Kidney (tissue), 14 donors: ENCODE results near the gene MINDY4B. TPM values are rescaled to one million over a fixed set of nuclear protein-coding genes. Genes with fewer than 3 reads are reported as not detected.

Experiments used
- DNase-seq, 5 donors: peaks; one replicate each; pipeline ENCODE4 v3.0.0-alpha.2; 2013 to 2020
- FAIRE-seq: peaks from 2 replicates; lab custom pipeline; 2012; peaks lifted over from hg19 to GRCh38; lab: Jason Lieb, UNC
- H3K27ac ChIP-seq, 2 donors: one replicate each; pipeline ENCODE4 v1.7.0; 2013; ENCODE audit warnings: low read depth in 2 of 2, low read length in 2 of 2, inconsistent platforms in 1 of 2
- H3K27me3 ChIP-seq: one replicate; pipeline ENCODE4 v1.7.1; 2013; ENCODE audit warnings: low read length, inconsistent platforms; ENCODE audit not compliant: control insufficient read depth, insufficient read depth
- H3K36me3 ChIP-seq, 3 donors: one replicate each; pipeline versions ENCODE4 v1.7.0 to v1.7.1; 2013; ENCODE audit warnings: low read length in 3 of 3, control low read depth in 1 of 3, inconsistent platforms in 1 of 3; ENCODE audit not compliant: insufficient read depth in 3 of 3, control insufficient read depth in 2 of 3
- H3K4me1 ChIP-seq, 3 donors: one replicate each; pipeline versions ENCODE4 v1.7.0 to v1.7.1; 2013; ENCODE audit warnings: low read length in 3 of 3, inconsistent platforms in 1 of 3, low read depth in 1 of 3; ENCODE audit not compliant: control insufficient read depth in 2 of 3, insufficient read depth in 2 of 3
- H3K4me3 ChIP-seq, 3 donors: one replicate each; pipeline versions ENCODE4 v1.7.0 to v1.8.1; 2013; ENCODE audit warnings: low read length in 3 of 3, control low read depth in 1 of 3, inconsistent platforms in 1 of 3
- H3K9ac ChIP-seq, 3 donors: one replicate each; pipeline versions ENCODE4 v1.7.0 to v1.7.1; 2013; ENCODE audit warnings: low read length in 3 of 3, control low read depth in 1 of 3, inconsistent platforms in 1 of 3
- H3K9me3 ChIP-seq, 3 donors: one replicate each; pipeline versions ENCODE4 v1.7.0 to v1.7.1; 2013; ENCODE audit warnings: low read length in 3 of 3, control low read depth in 1 of 3, inconsistent platforms in 1 of 3; ENCODE audit not compliant: control insufficient read depth in 2 of 3, insufficient read depth in 1 of 3
- CTCF ChIP-seq: IDR thresholded peaks from 3 replicates; pipeline ENCODE4 v1.5.1; 2012; ENCODE audit warnings: mild to moderate bottlenecking, moderate library complexity, borderline replicate concordance; ENCODE audit not compliant: insufficient read depth; ENCODE audit errors: extremely low read depth
- intact Hi-C: fragments of 100-400 bp; cut with DNase I; formaldehyde crosslinking; loops from one replicate; pipeline ENCODE4 v1.11.1; 2022
- polyA plus RNA-seq: library from polyadenylated mRNA; stranded (reverse); fragments of 350-450 nt; fragmentation: Illumina TruSeq; extraction: RNeasy Lipid Tissue Mini Kit (QIAGEN cat#74804); gene quantifications from one replicate; pipeline ENCODE4 v1.2.3, GENCODE V29; 2014; ENCODE audit warnings: low read depth, low replicate concordance; ENCODE audit not compliant: insufficient read depth
- total RNA-seq: library from RNA; stranded (reverse); fragmentation: NEBNext Ultra II Directional; extraction: Animal tissue kit (Norgen Biotek cat#: 25700); gene quantifications from one replicate; pipeline ENCODE4 v1.2.1, GENCODE V29; 2021
- donor health status: control.
- donor health status: control.
- donor health status: control.
- donor health status: control.
- donor health status: control.
- donor health status: DM: yes; HTN: yes; CAD: no.
- donor health status: Normal renal cell carcinoma (clear cell type).

Gene MINDY4B
- total and polyA plus RNA-seq, 2 donors from 2014 or later, result not detected

- Histone ChIP-seq H3K27me3 (no peaks in the 10 kb centered on the region), H3K27ac (no peak overlapping the region), H3K9me3 (no peaks in the 10 kb centered on the region), H3K36me3 (no peaks in the 10 kb centered on the region), H3K4me1 (no peaks in the 10 kb centered on the region), H3K4me3 (no peak overlapping the region), H3K9ac (no peak overlapping the region)
- DNase-seq (no peak), FAIRE-seq (no peak)
- TF ChIP-seq CTCF, result no peak
- intact Hi-C loops, result no loop called here
Observed at GRCh38 chr3:150901793-150902192, 3.4 kb downstream of the MINDY4B start.

- FAIRE-seq, result no peak
- Histone ChIP-seq H3K27me3 (no peaks in the 10 kb centered on the region), H3K9ac (no peak overlapping the region), H3K4me1 (no peaks in the 10 kb centered on the region), H3K4me3 (no peak overlapping the region), H3K9me3 (no peaks in the 10 kb centered on the region), H3K27ac (no peak overlapping the region), H3K36me3 (no peaks in the 10 kb centered on the region)
- intact Hi-C loops, result no loop called here
- no peak for TF ChIP-seq CTCF
- no peak for DNase-seq
Observed at GRCh38 chr3:150899141-150899540, 6.1 kb downstream of the MINDY4B start.

- Histone ChIP-seq H3K27ac (no peak overlapping the region), H3K27me3 (no peaks in the 10 kb centered on the region), H3K9ac (no peak overlapping the region), H3K36me3 (no peaks in the 10 kb centered on the region), H3K4me3 (no peak overlapping the region), H3K9me3 (no peaks in the 10 kb centered on the region), H3K4me1 (no peaks in the 10 kb centered on the region)
- DNase-seq (no peak), FAIRE-seq (no peak)
- intact Hi-C loops, result no loop called here
- no peak for TF ChIP-seq CTCF
Observed at GRCh38 chr3:150898046-150898754, 7.0 kb downstream of the MINDY4B start.
